ENCODE data around the gene GXYLT1.

Gene GXYLT1

GRCh38 chr12:42104087-42104486 lies 40.6 kb downstream of the GXYLT1 start:
- peak; percentile 32 for DNase-seq (ENCODE audit: low read depth)
- H3K4me3 ChIP-seq (ENCODE audit: low read depth, low read length) = no peak overlapping the region
- peak; percentile 56 for TF ChIP-seq CTCF (conservative IDR thresholded peaks at IDR 0.05; ENCODE audit: low read depth, low read length)

GRCh38 chr12:42103155-42103554 lies 41.5 kb downstream of the GXYLT1 start:
- H3K4me3 ChIP-seq (ENCODE audit: low read depth, low read length) = no peak overlapping the region
- DNase-seq (ENCODE audit: low read depth) = no peak
- no peak for TF ChIP-seq CTCF (conservative IDR thresholded peaks at IDR 0.05; ENCODE audit: low read depth, low read length)

- TF ChIP-seq CTCF (conservative IDR thresholded peaks at IDR 0.05; ENCODE audit: low read depth, low read length) = no peak
Observed at GRCh38 chr12:42102720-42103119, 42.0 kb downstream of the GXYLT1 start.

GRCh38 chr12:42099433-42099832 lies 45.2 kb downstream of the GXYLT1 start:
- TF ChIP-seq CTCF (conservative IDR thresholded peaks at IDR 0.05; ENCODE audit: low read depth, low read length) = no peak
- no peak for DNase-seq (ENCODE audit: low read depth)
- H3K4me3 ChIP-seq (ENCODE audit: low read depth, low read length) = no peak overlapping the region

More at GRCh38 chr12:42102720-42103119, 42.0 kb downstream of the GXYLT1 start:
- H3K4me3 ChIP-seq (ENCODE audit: low read depth, low read length) = no peak overlapping the region
- no peak for DNase-seq (ENCODE audit: low read depth)

- no peak for DNase-seq (ENCODE audit: low read depth)
- no peak for TF ChIP-seq CTCF (conservative IDR thresholded peaks at IDR 0.05; ENCODE audit: low read depth, low read length)
- H3K4me3 ChIP-seq (ENCODE audit: low read depth, low read length) = no peak overlapping the region
Observed at GRCh38 chr12:42097971-42098370, 46.7 kb downstream of the GXYLT1 start.

GRCh38 chr12:42094277-42094676 lies 50.4 kb downstream of the GXYLT1 start:
- peak; percentile 79 for DNase-seq (ENCODE audit: low read depth)
- no peak overlapping the region for H3K4me3 ChIP-seq (ENCODE audit: low read depth, low read length)
- TF ChIP-seq CTCF (conservative IDR thresholded peaks at IDR 0.05; ENCODE audit: low read depth, low read length) = no peak

- no peak overlapping the region for H3K4me3 ChIP-seq (ENCODE audit: low read depth, low read length)
- DNase-seq (ENCODE audit: low read depth) = no peak
- no peak for TF ChIP-seq CTCF (conservative IDR thresholded peaks at IDR 0.05; ENCODE audit: low read depth, low read length)
Observed at GRCh38 chr12:42091769-42092168, 52.9 kb downstream of the GXYLT1 start.

Measured in choroid plexus epithelial cell (primary cell).